ENCODE data around the gene PRKAR2A. TPM values are rescaled to one million over a fixed set of nuclear protein-coding genes. Genes with fewer than 3 reads are reported as not detected.
"Not testable (repeated sequence)": the region's sequence is repeated elsewhere in the genome, so short reads cannot be mapped to it uniquely, and the experiment has no call there.

Gene PRKAR2A
- polyA plus RNA-seq, 4 donors, result 31.6 to 50.0 (median 40.4) TPM

GRCh38 chr3:48845170-48845569 is 2.5 kb downstream of the PRKAR2A start:
- no peak for DNase-seq (ENCODE audit: low read depth in 4 of 4, low spot score in 3 of 4)

GRCh38 chr3:48837163-48837562 is 10.5 kb downstream of the PRKAR2A start:
- DNase-seq (ENCODE audit: low read depth in 4 of 4, low spot score in 3 of 4), result no peak

- no peak for DNase-seq (ENCODE audit: low read depth in 4 of 4, low spot score in 3 of 4)
Measured at GRCh38 chr3:48835650-48836366, 11.9 kb downstream of the PRKAR2A start.

GRCh38 chr3:48832684-48833083 is 15.0 kb downstream of the PRKAR2A start:
- no peak for DNase-seq (ENCODE audit: low read depth in 4 of 4, low spot score in 3 of 4)

GRCh38 chr3:48830715-48831114 is 17.0 kb downstream of the PRKAR2A start:
- DNase-seq (ENCODE audit: low read depth in 4 of 4, low spot score in 3 of 4), result no peak

- DNase-seq (ENCODE audit: low read depth in 4 of 4, low spot score in 3 of 4), result not testable (repeated sequence)
Measured at GRCh38 chr3:48829525-48829924, 18.1 kb downstream of the PRKAR2A start.

GRCh38 chr3:48827874-48828273 is 19.8 kb downstream of the PRKAR2A start:
- DNase-seq (ENCODE audit: low read depth in 4 of 4, low spot score in 3 of 4), result not testable (repeated sequence)

GRCh38 chr3:48826451-48826850 is 21.2 kb downstream of the PRKAR2A start:
- DNase-seq (ENCODE audit: low read depth in 4 of 4, low spot score in 3 of 4), result no peak

- DNase-seq (ENCODE audit: low read depth in 4 of 4, low spot score in 3 of 4), result no peak
Measured at GRCh38 chr3:48820612-48821324, 26.9 kb downstream of the PRKAR2A start.

GRCh38 chr3:48819234-48820221 is 28.1 kb downstream of the PRKAR2A start:
- DNase-seq (ENCODE audit: low read depth in 4 of 4, low spot score in 3 of 4), result no peak

GRCh38 chr3:48811524-48811923 is 36.1 kb downstream of the PRKAR2A start:
- no peak for DNase-seq (ENCODE audit: low read depth in 4 of 4, low spot score in 3 of 4)

- DNase-seq (ENCODE audit: low read depth in 4 of 4, low spot score in 3 of 4), result no peak
Measured at GRCh38 chr3:48804930-48805329, 42.7 kb downstream of the PRKAR2A start.

- DNase-seq (ENCODE audit: low read depth in 4 of 4, low spot score in 3 of 4), result not testable (repeated sequence)
Measured at GRCh38 chr3:48800831-48801230, 46.8 kb downstream of the PRKAR2A start.

- no peak for DNase-seq (ENCODE audit: low read depth in 4 of 4, low spot score in 3 of 4)
Measured at GRCh38 chr3:48798998-48799397, 48.7 kb downstream of the PRKAR2A start.

- no peak for DNase-seq (ENCODE audit: low read depth in 4 of 4, low spot score in 3 of 4)
Measured at GRCh38 chr3:48797626-48798025, 50.0 kb downstream of the PRKAR2A start.

- DNase-seq (ENCODE audit: low read depth in 4 of 4, low spot score in 3 of 4), result no peak
Measured at GRCh38 chr3:48795997-48796732, 51.5 kb downstream of the PRKAR2A start.

- not testable (repeated sequence) for DNase-seq (ENCODE audit: low read depth in 4 of 4, low spot score in 3 of 4)
Measured at GRCh38 chr3:48793484-48793883, 54.2 kb downstream of the PRKAR2A start.

GRCh38 chr3:48789665-48790064 is 58.0 kb downstream of the PRKAR2A start:
- DNase-seq (ENCODE audit: low read depth in 4 of 4, low spot score in 3 of 4), result no peak

- DNase-seq (ENCODE audit: low read depth in 4 of 4, low spot score in 3 of 4), result no peak
Measured at GRCh38 chr3:48788544-48789162, 59.0 kb downstream of the PRKAR2A start.

Measured in left renal pelvis (tissue), 4 donors.